MM.1S (cell line): ENCODE measurements around the gene ADCY2.

ENCODE experiments used
- DNase-seq: peaks from one replicate; pipeline ENCODE4 v3.0.0-alpha.2; 2015
- H2AFZ ChIP-seq: fragments of 300-600 bp; sonication (generic); 2 replicates; pipeline ENCODE4 v1.6.0; 2016; ENCODE audit warnings: antibody characterized with exemption, low read length
- H3F3A ChIP-seq: fragments of 300-600 bp; sonication (generic); 2 replicates; pipeline ENCODE4 v1.6.1; 2016; ENCODE audit warnings: mild to moderate bottlenecking, antibody characterized with exemption, low read length, moderate library complexity, mixed read lengths; ENCODE audit not compliant: insufficient read depth
- H3K27ac ChIP-seq: fragments of 300-600 bp; sonication (generic); 2 replicates; pipeline ENCODE4 v1.5.1; 2016; ENCODE audit warnings: mild to moderate bottlenecking, low read length
- H3K27me3 ChIP-seq: fragments of 300-600 bp; sonication (generic); replicated peaks from 2 replicates; pipeline ENCODE4 v1.6.0; 2016; ENCODE audit warnings: low read length; ENCODE audit not compliant: insufficient read depth
- H3K36me3 ChIP-seq: fragments of 300-600 bp; sonication (generic); replicated peaks from 2 replicates; pipeline ENCODE4 v1.6.1; 2016; ENCODE audit warnings: mild to moderate bottlenecking, low read length, mixed read lengths; ENCODE audit not compliant: insufficient read depth
- H3K4me1 ChIP-seq: fragments of 300-600 bp; sonication (generic); 2 replicates; pipeline ENCODE4 v1.6.1; 2016; ENCODE audit warnings: low read length, mixed read lengths
- H3K4me2 ChIP-seq: fragments of 300-600 bp; sonication (generic); 2 replicates; pipeline ENCODE4 v1.6.0; 2016; ENCODE audit warnings: low read depth, low read length
- H3K4me3 ChIP-seq: fragments of 300-600 bp; sonication (generic); 2 replicates; pipeline ENCODE4 v1.5.1; 2016; ENCODE audit warnings: low read length, mixed read lengths
- H3K79me2 ChIP-seq: fragments of 300-600 bp; sonication (generic); 2 replicates; pipeline ENCODE4 v1.6.1; 2016; ENCODE audit warnings: mixed run types, low read length, mixed read lengths
- H3K9ac ChIP-seq: fragments of 300-600 bp; sonication (generic); 2 replicates; pipeline ENCODE4 v1.6.1; 2016; ENCODE audit warnings: low read length, mixed read lengths
- H3K9me2 ChIP-seq: fragments of 300-600 bp; sonication (generic); replicated peaks from 2 replicates; pipeline ENCODE4 v1.6.1; 2016; ENCODE audit warnings: mild to moderate bottlenecking, low read length, mixed read lengths; ENCODE audit not compliant: insufficient read depth
- H3K9me3 ChIP-seq: fragments of 300-600 bp; sonication (generic); replicated peaks from 2 replicates; pipeline ENCODE4 v1.6.1; 2016; ENCODE audit warnings: mild to moderate bottlenecking, low read length, mixed read lengths; ENCODE audit not compliant: insufficient read depth
- H4K20me1 ChIP-seq: fragments of 300-600 bp; sonication (generic); 2 replicates; pipeline ENCODE4 v1.6.1; 2016; ENCODE audit warnings: mild to moderate bottlenecking, low read length, moderate library complexity, mixed read lengths; ENCODE audit not compliant: insufficient read depth
- EZH2 ChIP-seq: fragments of 300-600 bp; sonication (generic); optimal IDR thresholded peaks from 2 replicates; pipeline ENCODE3; 2017; ENCODE audit warnings: low read depth, mild to moderate bottlenecking, antibody characterized with exemption, low read length, mixed read lengths
- EZH2phosphoT487 ChIP-seq: fragments of 300-600 bp; sonication (generic); IDR thresholded peaks from 2 replicates; pipeline ENCODE4 v1.6.1; 2018; ENCODE audit warnings: antibody characterized with exemption, low read length
- TF ChIP-seq, protein P1 (sequence below): fragments of 300-600 bp; sonication (generic); IDR thresholded peaks from 2 replicates; pipeline ENCODE4 v1.5.1; 2016; ENCODE audit warnings: antibody characterized with exemption, low read length, mixed read lengths

ADCY2 gene

DNA sequence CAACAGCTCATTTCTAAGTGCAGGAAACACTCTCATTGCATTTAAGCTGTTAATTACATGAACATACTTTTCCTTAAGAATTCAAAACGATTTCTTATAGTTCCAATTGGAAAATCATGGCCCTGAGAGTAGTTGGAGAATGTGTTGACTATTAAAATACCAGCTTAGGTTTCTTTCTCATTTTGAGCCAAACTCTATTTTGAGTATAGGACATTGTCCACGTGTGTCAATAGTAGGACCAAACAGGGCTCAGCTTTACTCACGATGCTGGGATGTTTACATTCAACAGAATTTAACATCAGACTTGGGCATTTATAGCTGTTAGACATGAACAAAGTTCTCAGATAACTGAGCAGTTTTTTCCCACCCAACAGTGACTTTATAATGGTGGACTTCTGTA, 39.6 kb downstream of the ADCY2 start:
- no peaks in the 10 kb centered on the region for H3K9me2 ChIP-seq
- no peak overlapping the region for H2AFZ ChIP-seq
- H3K27me3 ChIP-seq: no peaks in the 10 kb centered on the region
- H3K4me1 ChIP-seq: peaks cover 5% of the 10 kb centered on the region; the same call in 1 of the 2 replicates
- H4K20me1 ChIP-seq: no peaks in the 10 kb centered on the region
- no peak overlapping the region for H3K4me3 ChIP-seq
- no peak for DNase-seq
- H3F3A ChIP-seq: no peaks in the 10 kb centered on the region
- no peaks in the 10 kb centered on the region for H3K9me3 ChIP-seq
- no peak overlapping the region for H3K27ac ChIP-seq
- H3K79me2 ChIP-seq: no peaks in the 10 kb centered on the region
- H3K9ac ChIP-seq: no peak overlapping the region
- H3K36me3 ChIP-seq: no peaks in the 10 kb centered on the region
- H3K4me2 ChIP-seq: no peak overlapping the region
- TF ChIP-seq, protein P1, sequence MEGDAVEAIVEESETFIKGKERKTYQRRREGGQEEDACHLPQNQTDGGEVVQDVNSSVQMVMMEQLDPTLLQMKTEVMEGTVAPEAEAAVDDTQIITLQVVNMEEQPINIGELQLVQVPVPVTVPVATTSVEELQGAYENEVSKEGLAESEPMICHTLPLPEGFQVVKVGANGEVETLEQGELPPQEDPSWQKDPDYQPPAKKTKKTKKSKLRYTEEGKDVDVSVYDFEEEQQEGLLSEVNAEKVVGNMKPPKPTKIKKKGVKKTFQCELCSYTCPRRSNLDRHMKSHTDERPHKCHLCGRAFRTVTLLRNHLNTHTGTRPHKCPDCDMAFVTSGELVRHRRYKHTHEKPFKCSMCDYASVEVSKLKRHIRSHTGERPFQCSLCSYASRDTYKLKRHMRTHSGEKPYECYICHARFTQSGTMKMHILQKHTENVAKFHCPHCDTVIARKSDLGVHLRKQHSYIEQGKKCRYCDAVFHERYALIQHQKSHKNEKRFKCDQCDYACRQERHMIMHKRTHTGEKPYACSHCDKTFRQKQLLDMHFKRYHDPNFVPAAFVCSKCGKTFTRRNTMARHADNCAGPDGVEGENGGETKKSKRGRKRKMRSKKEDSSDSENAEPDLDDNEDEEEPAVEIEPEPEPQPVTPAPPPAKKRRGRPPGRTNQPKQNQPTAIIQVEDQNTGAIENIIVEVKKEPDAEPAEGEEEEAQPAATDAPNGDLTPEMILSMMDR: no peak
- TF ChIP-seq EZH2: no peak

GRCh38 chr5:7436521-7436920, 40.6 kb downstream of the ADCY2 start:
- Histone ChIP-seq H3K27ac (no peak overlapping the region), H3K36me3 (no peaks in the 10 kb centered on the region), H3K9ac (no peak overlapping the region), H3K27me3 (no peaks in the 10 kb centered on the region), H3K4me2 (no peak overlapping the region), H3K4me1 (peaks cover 4% of the 10 kb centered on the region; the same call in 1 of the 2 replicates), H3K9me3 (no peaks in the 10 kb centered on the region), H3K4me3 (no peak overlapping the region), H2AFZ (no peak overlapping the region), H4K20me1 (no peaks in the 10 kb centered on the region), H3F3A (no peaks in the 10 kb centered on the region), H3K79me2 (no peaks in the 10 kb centered on the region), H3K9me2 (no peaks in the 10 kb centered on the region)
- no peak for DNase-seq
- TF ChIP-seq, protein P1: no peak
- no peak for TF ChIP-seq EZH2phosphoT487
- no peak for TF ChIP-seq EZH2

DNA sequence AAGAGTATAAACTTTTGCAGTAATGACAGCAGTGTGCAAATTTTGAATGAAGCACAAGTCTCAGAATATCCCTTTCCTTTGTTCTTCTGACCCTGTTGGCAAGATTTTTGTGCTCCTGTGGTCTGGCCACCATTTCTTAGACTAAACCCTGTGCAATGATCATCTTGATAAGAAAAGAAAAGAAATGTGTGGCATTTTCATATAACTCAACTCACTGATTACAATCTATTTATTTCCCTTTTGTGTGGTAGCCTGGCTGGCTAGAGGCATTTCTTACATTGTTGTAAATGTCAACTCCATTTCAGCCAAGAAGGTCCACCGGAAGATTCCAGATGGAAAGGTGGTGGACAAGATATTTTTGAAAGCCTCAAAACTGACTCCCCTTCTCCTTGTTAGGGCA, 41.9 kb downstream of the ADCY2 start:
- Histone ChIP-seq H3K4me3 (no peak overlapping the region), H3K36me3 (no peaks in the 10 kb centered on the region), H3K4me2 (no peak overlapping the region), H3K4me1 (no peaks in the 10 kb centered on the region), H4K20me1 (no peaks in the 10 kb centered on the region), H3K27me3 (no peaks in the 10 kb centered on the region), H3K9me2 (no peaks in the 10 kb centered on the region), H3K27ac (no peak overlapping the region), H3K9ac (no peak overlapping the region), H3K9me3 (no peaks in the 10 kb centered on the region), H3K79me2 (no peaks in the 10 kb centered on the region), H3F3A (no peaks in the 10 kb centered on the region), H2AFZ (no peak overlapping the region)
- no peak for DNase-seq
- no peak for TF ChIP-seq EZH2phosphoT487
- TF ChIP-seq, protein P1: no peak
- TF ChIP-seq EZH2: no peak

- H3K4me2 ChIP-seq: no peak overlapping the region
- H3K4me1 ChIP-seq: no peaks in the 10 kb centered on the region
- H3K4me3 ChIP-seq: no peak overlapping the region
- no peaks in the 10 kb centered on the region for H3K27me3 ChIP-seq
- TF ChIP-seq EZH2phosphoT487 (no peak), EZH2 (no peak)
- TF ChIP-seq, protein P1: no peak
- no peak for DNase-seq
- no peak overlapping the region for H2AFZ ChIP-seq
- H3K36me3 ChIP-seq: no peaks in the 10 kb centered on the region
- H3F3A ChIP-seq: no peaks in the 10 kb centered on the region
- H4K20me1 ChIP-seq: no peaks in the 10 kb centered on the region
- H3K9ac ChIP-seq: no peak overlapping the region
- no peaks in the 10 kb centered on the region for H3K9me3 ChIP-seq
- H3K9me2 ChIP-seq: no peaks in the 10 kb centered on the region
- H3K27ac ChIP-seq: no peak overlapping the region
- H3K79me2 ChIP-seq: no peaks in the 10 kb centered on the region
Observed at GRCh38 chr5:7445068-7445467, 49.1 kb downstream of the ADCY2 start.
